K562 (cell line): ENCODE data around the gene HSD11B2. TPM values are rescaled to one million over a fixed set of nuclear protein-coding genes. Genes with fewer than 3 reads are reported as not detected.

Experiments used
- HSF4 ChIP-seq: fragments of 250-450 bp; sonication (Bioruptor Pico); IDR thresholded peaks from 2 replicates; pipeline ENCODE4 v2.1.2; 2022; ENCODE audit warnings: mild to moderate bottlenecking, moderate library complexity, borderline replicate concordance
- POLR3A ChIP-seq: IDR thresholded peaks from 2 replicates; pipeline ENCODE4 v1.6.1; 2011; ENCODE audit warnings: borderline replicate concordance, mild to moderate bottlenecking, moderate library complexity; ENCODE audit not compliant: insufficient read length, insufficient read depth; ENCODE audit errors: extremely low read depth
- PYGO2 ChIP-seq: fragments of 450-650 bp; IDR thresholded peaks from 2 replicates; pipeline ENCODE4 v1.6.1; 2016; ENCODE audit warnings: mild to moderate bottlenecking, missing genetic modification characterization, moderate library complexity, missing compliant biosample characterization
- SRSF1 ChIP-seq: fragments of 200-400 bp; formaldehyde crosslinking; IDR thresholded peaks from 2 replicates; pipeline ENCODE4 v1.6.1; 2017; ENCODE audit warnings: mild to moderate bottlenecking, low read depth, low read length, moderate library complexity
- ZNF311 ChIP-seq: fragments of 250-450 bp; sonication (Bioruptor Pico); IDR thresholded peaks from 2 replicates; pipeline ENCODE4 v1.4.0; 2020; ENCODE audit warnings: mild to moderate bottlenecking, moderate library complexity
- polyA plus RNA-seq, 8 experiments: library from polyadenylated mRNA; depleted of rRNA in 4 of 8; stranded (reverse) in 5 of 8; unstranded in 3 of 8; fragments of >200 nt; fragmentation: Nextera tagmentation in 2 of 8; fragmentation: Illumina TruSeq in 1 of 8; extraction: Ambion mirVana in 2 of 8; extraction: Trizol in 1 of 8; gene quantifications; 2 replicates each; pipeline versions ENCODE4 v1.2.1 to v1.2.3, GENCODE V29; 2011 to 2014; ENCODE audit warnings: inconsistent platforms in 1 of 8, missing spikeins in 1 of 8
- total RNA-seq, 7 experiments: library from RNA; depleted of rRNA in 6 of 7; stranded (reverse); fragments of >200 nt in 6 of 7; fragmentation: Illumina TruSeq in 2 of 7; extraction: Trizol in 2 of 7; gene quantifications; 2 replicates each; pipeline versions ENCODE4 v1.2.1 to v1.2.3, GENCODE V29; 2011 to 2021; ENCODE audit warnings: low replicate concordance in 1 of 7
- TF ChIP-seq, protein P1 (sequence below): fragments of 250-450 bp; sonication (Bioruptor Pico); IDR thresholded peaks from 2 replicates; pipeline ENCODE4 v1.5.0; 2021; ENCODE audit warnings: mild to moderate bottlenecking, moderate library complexity
- TF ChIP-seq, protein P2 (sequence below), 2 experiments: fragments of 450-650 bp; IDR thresholded peaks; 2 replicates each; pipeline ENCODE4 v1.6.1; 2016; ENCODE audit warnings: mild to moderate bottlenecking in 2 of 2, borderline replicate concordance in 1 of 2, low read depth in 1 of 2, moderate library complexity in 1 of 2
- TF ChIP-seq, protein P3 (sequence below): fragments of 450-650 bp; formaldehyde crosslinking; IDR thresholded peaks from 2 replicates; pipeline ENCODE4 v1.4.0; 2020; ENCODE audit warnings: mild to moderate bottlenecking
- TF ChIP-seq, protein P4 (sequence below): fragments of 450-650 bp; IDR thresholded peaks from one replicate; pipeline ENCODE4 v1.6.1; 2018; ENCODE audit warnings: mild to moderate bottlenecking, moderate library complexity; ENCODE audit not compliant: partially characterized antibody

Gene HSD11B2
- total and polyA plus RNA-seq, 9 of the 15 experiments (the other 6 are each of a cell fraction or from before 2014, with no cell fraction given) = 0.08 to 2.0 (median 0.79) TPM

DNA sequence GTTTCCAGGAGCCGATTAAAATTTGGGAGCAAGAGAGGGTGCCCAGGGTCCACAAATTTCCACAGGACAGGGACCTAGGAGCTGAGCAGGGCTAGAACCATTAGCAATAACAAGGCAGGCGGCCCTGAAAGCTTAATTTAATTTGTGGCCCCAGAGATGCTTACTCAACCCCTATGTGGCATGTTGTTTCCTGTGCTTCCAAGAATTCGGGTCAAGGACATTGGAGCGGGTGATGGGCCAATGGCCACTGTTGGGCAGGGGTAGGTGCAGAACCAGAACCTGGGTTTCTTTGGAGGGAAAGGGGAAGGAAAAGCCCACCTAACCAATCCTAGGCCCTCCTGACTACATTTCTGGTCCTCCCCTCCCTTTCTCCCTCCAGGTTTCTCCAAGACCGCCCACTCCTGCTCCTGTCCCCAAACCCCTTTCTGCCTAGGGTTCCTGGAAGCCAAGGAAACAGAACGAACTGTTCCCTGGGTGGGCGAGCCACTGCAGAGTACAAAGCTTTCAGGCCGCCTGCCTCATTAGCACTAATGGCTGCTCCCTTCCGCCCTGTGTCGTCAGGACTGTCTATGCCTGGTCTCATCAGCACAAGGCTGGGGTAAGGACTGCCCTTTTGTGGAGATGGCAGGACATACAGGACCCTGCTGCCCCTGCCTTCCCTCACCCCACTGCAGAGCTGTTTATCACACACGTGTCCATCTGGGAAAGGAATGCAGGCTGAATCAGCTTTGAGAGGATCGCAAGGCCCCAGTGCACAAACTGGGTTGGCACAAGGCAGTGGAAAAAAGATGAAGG, 53.0 kb downstream of the HSD11B2 start (continued):
- TF ChIP-seq, protein P1, sequence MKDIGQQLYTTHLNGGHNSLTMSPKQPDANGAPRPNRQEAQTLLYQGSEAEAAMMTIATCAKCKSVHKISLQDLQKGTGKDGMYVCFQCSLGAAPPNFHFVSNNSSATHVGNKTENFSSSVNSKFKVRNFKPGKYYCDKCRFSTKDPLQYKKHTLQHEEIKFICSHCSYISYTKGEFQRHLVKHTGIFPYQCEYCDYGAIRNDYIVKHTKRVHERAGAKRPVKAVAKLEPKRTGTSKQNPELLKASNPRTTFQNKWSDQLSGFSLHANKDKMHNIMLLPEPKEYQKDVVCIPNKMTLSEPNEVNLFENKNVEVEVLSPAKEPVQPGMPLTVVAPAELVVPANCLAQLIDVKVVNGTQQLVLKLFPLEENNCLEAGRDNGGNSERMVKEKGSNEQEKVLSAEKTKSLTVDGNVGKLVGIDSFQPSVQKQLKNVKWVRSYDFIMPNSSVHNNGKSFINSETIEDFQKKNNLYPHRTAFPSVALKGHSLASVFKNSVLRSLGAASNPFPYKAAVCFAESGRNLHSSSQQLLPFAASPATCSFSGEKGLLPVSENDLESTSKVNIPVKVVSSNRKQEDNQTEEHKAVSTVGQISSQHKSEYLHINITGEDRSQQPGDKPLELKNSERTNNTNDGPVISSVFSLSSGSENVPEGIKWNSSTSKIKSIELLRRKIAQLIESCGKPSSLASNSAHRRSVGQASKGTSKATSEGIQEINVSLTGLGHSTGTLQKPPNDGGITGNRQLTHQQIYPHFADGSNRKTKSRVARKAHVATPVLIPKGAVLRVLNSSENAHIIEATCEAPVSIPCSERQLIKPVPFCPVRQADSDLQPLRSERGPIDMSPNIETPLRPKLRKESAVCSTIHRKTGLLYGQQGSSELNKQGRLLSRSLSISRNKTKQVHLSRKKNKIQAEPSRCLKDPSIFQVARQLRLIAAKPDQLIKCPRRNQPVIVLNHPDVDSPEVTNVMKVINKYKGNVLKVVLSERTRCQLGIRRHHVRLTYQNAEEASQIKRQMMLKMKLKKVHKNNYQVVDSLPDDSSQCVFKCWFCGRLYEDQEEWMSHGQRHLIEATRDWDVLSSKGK = no peak
- TF ChIP-seq ZNF311 (CRISPR knock-in tag) (no peak), POLR3A (no peak), PYGO2 (tag) (no peak), SRSF1 (no peak), HSF4 (CRISPR knock-in tag) (no peak)
- TF ChIP-seq, protein P2, sequence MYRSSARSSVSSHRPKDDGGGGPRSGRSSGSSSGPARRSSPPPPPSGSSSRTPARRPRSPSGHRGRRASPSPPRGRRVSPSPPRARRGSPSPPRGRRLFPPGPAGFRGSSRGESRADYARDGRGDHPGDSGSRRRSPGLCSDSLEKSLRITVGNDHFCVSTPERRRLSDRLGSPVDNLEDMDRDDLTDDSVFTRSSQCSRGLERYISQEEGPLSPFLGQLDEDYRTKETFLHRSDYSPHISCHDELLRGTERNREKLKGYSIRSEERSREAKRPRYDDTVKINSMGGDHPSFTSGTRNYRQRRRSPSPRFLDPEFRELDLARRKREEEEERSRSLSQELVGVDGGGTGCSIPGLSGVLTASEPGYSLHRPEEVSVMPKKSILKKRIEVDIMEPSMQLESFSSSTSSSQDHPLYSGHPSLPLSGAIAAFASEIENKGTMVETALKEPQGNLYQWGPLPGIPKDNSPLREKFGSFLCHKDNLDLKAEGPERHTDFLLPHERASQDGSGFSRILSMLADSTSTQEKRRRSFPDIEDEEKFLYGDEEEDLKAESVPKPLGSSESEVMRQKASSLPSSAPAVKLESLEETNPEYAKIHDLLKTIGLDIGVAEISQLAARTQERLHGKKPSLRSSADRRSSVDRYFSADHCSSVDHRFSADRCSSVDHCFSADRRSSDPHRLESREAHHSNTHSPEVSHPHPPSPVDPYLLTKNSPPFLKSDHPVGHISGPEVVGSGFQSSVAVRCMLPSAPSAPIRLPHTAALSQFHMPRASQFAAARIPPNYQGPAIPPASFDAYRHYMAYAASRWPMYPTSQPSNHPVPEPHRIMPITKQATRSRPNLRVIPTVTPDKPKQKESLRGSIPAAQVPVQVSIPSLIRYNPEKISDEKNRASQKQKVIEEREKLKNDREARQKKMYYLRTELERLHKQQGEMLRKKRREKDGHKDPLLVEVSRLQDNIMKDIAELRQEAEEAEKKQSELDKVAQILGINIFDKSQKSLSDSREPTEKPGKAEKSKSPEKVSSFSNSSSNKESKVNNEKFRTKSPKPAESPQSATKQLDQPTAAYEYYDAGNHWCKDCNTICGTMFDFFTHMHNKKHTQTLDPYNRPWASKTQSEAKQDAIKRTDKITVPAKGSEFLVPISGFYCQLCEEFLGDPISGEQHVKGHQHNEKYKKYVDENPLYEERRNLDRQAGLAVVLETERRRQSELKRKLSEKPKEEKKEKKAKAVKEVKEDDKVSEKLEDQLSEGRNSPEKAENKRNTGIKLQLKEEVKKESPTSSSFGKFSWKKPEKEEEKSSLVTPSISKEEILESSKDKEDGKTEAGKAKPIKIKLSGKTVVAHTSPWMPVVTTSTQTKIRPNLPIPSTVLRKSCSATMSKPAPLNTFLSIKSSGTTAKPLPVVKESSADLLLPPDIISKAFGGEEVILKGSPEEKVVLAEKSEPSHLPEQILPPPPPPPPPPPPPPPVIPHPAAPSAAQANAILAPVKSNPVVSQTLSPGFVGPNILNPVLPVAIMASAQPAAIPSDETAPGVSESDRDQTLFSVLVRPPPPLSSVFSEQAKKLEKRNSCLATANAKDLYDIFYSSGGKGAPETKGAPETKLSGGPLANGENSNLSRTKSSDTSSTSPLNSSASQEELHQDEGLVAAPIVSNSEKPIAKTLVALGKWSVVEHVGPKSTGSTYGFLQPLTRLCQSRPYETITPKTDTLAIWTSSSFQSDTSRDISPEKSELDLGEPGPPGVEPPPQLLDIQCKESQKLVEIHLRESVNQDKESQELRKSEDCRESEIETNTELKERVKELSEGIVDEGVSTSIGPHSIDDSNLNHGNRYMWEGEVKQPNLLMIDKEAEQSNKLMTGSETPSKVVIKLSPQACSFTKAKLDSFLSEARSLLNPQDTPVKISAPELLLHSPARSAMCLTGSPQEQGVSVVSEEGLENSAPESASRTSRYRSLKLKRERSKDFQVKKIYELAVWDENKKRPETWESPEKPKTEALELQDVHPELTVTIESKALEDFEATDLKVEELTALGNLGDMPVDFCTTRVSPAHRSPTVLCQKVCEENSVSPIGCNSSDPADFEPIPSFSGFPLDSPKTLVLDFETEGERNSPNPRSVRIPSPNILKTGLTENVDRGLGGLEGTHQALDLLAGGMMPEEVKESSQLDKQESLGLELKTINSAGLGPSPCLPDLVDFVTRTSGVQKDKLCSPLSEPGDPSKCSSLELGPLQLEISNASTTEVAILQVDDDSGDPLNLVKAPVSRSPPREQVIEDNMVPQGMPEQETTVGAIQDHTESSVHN (IDR thresholded peaks at IDR 0.05; ENCODE audit: borderline replicate concordance in 1 of 2, low read depth in 1 of 2) = no peak
- TF ChIP-seq, protein P3, sequence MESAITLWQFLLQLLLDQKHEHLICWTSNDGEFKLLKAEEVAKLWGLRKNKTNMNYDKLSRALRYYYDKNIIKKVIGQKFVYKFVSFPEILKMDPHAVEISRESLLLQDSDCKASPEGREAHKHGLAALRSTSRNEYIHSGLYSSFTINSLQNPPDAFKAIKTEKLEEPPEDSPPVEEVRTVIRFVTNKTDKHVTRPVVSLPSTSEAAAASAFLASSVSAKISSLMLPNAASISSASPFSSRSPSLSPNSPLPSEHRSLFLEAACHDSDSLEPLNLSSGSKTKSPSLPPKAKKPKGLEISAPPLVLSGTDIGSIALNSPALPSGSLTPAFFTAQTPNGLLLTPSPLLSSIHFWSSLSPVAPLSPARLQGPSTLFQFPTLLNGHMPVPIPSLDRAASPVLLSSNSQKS (CRISPR knock-in tag) = no peak
- TF ChIP-seq, protein P4, sequence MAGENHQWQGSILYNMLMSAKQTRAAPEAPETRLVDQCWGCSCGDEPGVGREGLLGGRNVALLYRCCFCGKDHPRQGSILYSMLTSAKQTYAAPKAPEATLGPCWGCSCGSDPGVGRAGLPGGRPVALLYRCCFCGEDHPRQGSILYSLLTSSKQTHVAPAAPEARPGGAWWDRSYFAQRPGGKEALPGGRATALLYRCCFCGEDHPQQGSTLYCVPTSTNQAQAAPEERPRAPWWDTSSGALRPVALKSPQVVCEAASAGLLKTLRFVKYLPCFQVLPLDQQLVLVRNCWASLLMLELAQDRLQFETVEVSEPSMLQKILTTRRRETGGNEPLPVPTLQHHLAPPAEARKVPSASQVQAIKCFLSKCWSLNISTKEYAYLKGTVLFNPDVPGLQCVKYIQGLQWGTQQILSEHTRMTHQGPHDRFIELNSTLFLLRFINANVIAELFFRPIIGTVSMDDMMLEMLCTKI = no peak
